ENCODE measurements around the gene MTO1.
"Not testable (repeated sequence)": the region's sequence is repeated elsewhere in the genome, so short reads cannot be mapped to it uniquely, and the experiment has no call there.

DNA sequence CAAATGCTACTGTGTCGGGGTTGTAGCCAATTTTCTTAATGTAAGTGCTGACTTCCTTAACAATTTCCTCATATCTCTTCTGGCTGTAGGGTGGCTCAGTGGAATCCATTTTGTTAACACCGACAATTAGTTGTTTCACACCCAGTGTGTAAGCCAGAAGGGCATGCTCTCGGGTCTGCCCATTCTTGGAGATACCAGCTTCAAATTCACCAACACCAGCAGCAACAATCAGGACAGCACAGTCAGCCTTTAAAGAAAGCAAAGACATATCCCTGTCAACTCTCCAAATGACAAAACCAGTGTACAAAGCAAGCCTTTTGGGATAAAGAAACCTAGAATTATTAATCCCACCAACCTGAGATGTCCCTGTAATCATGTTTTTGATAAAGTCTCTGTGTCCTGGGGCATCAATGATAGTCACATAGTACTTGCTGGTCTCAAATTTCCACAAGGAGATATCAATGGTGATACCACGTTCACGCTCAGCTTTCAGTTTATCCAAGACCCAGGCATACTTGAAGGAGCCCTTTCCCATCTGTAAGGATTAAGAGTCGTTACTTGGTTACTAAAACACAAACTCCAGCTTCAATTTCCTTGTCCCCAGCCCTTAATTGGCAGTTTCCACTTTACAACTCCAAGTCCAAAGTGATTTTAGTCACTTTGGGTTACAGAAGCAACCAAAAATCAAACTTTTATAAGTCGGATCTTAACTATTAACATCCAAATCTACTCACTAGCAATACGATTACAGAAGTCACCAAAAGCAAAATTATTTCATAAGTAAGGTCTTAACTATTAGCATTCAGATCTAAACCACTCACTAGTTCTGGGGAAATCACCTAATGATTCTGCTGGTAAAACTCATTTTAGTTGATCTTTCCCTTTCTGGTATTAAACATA, 57.7 kb downstream of the MTO1 start:
- TF ChIP-seq, protein P1, sequence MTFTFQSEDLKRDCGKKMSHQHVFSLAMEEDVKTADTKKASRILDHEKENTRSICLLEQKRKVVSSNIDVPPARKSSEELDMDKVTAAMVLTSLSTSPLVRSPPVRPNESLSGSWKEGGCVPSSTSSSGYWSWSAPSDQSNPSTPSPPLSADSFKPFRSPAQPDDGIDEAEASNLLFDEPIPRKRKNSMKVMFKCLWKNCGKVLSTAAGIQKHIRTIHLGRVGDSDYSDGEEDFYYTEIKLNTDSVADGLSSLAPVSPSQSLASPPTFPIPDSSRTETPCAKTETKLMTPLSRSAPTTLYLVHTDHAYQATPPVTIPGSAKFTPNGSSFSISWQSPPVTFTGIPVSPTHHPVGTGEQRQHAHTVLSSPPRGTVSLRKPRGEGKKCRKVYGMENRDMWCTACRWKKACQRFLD (tag by site-specific recombination; IDR thresholded peaks at IDR 0.05) = not testable (repeated sequence)
- TF ChIP-seq, protein P2, sequence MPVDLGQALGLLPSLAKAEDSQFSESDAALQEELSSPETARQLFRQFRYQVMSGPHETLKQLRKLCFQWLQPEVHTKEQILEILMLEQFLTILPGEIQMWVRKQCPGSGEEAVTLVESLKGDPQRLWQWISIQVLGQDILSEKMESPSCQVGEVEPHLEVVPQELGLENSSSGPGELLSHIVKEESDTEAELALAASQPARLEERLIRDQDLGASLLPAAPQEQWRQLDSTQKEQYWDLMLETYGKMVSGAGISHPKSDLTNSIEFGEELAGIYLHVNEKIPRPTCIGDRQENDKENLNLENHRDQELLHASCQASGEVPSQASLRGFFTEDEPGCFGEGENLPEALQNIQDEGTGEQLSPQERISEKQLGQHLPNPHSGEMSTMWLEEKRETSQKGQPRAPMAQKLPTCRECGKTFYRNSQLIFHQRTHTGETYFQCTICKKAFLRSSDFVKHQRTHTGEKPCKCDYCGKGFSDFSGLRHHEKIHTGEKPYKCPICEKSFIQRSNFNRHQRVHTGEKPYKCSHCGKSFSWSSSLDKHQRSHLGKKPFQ (tag by site-specific recombination; IDR thresholded peaks at IDR 0.05) = not testable (repeated sequence)
- TF ChIP-seq, protein P3, sequence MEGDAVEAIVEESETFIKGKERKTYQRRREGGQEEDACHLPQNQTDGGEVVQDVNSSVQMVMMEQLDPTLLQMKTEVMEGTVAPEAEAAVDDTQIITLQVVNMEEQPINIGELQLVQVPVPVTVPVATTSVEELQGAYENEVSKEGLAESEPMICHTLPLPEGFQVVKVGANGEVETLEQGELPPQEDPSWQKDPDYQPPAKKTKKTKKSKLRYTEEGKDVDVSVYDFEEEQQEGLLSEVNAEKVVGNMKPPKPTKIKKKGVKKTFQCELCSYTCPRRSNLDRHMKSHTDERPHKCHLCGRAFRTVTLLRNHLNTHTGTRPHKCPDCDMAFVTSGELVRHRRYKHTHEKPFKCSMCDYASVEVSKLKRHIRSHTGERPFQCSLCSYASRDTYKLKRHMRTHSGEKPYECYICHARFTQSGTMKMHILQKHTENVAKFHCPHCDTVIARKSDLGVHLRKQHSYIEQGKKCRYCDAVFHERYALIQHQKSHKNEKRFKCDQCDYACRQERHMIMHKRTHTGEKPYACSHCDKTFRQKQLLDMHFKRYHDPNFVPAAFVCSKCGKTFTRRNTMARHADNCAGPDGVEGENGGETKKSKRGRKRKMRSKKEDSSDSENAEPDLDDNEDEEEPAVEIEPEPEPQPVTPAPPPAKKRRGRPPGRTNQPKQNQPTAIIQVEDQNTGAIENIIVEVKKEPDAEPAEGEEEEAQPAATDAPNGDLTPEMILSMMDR (tag by site-specific recombination; IDR thresholded peaks at IDR 0.05) = not testable (repeated sequence)

Data from HEK293 (cell line).